Fibroblast of lung (primary cell): Measurements from ENCODE around the gene PRPF8. TPM values are rescaled to one million over a fixed set of nuclear protein-coding genes. Genes with fewer than 3 reads are reported as not detected.
"Not testable (repeated sequence)": the region's sequence is repeated elsewhere in the genome, so short reads cannot be mapped to it uniquely, and the experiment has no call there.

Source experiments
- DNase-seq, 2 donors: peaks; one replicate each; pipeline versions ENCODE4 v3.0.0 to v3.0.0-alpha.2; 2010; ENCODE audit warnings: low read depth in 2 of 2
- H2AFZ ChIP-seq: 2 replicates; pipeline ENCODE4 v1.5.1; 2012; ENCODE audit warnings: low read length, control low read depth, inconsistent platforms
- H3K27ac ChIP-seq: 2 replicates; pipeline ENCODE4 v1.5.1; 2011; ENCODE audit warnings: low read length, control low read depth; ENCODE audit not compliant: insufficient read depth
- H3K27me3 ChIP-seq: 2 replicates; pipeline ENCODE4 v1.5.1; 2011; ENCODE audit warnings: mild to moderate bottlenecking, low read length; ENCODE audit not compliant: control insufficient read depth, insufficient read depth
- H3K36me3 ChIP-seq: 2 replicates; pipeline ENCODE4 v1.5.1; 2011; ENCODE audit warnings: low read length; ENCODE audit not compliant: control insufficient read depth, insufficient read depth
- H3K4me1 ChIP-seq: 2 replicates; pipeline ENCODE4 v1.5.1; 2011; ENCODE audit warnings: low read length; ENCODE audit not compliant: control insufficient read depth, insufficient read depth; ENCODE audit errors: extremely low read depth
- H3K4me2 ChIP-seq: 2 replicates; pipeline ENCODE4 v1.5.1; 2011; ENCODE audit warnings: low read length, control low read depth; ENCODE audit not compliant: insufficient read depth; ENCODE audit errors: extremely low read depth
- H3K4me3 ChIP-seq, 4 experiments: fragments of 200-600 bp in 1 of 4; sonication (generic) in 1 of 4; replicated peaks in 1 of 4; 2 replicates each; pipeline ENCODE4 v1.5.1; 2011 to 2016; ENCODE audit warnings: low read length in 4 of 4, low read depth in 3 of 4, mild to moderate bottlenecking in 3 of 4, control low read depth in 2 of 4, inconsistent platforms in 1 of 4, mixed read lengths in 1 of 4; ENCODE audit not compliant: insufficient read depth in 1 of 4; ENCODE audit errors: control extremely low read depth in 1 of 4
- H3K79me2 ChIP-seq: 2 replicates; pipeline ENCODE4 v1.5.1; 2012; ENCODE audit warnings: mild to moderate bottlenecking, low read length, inconsistent platforms; ENCODE audit not compliant: control insufficient read depth, insufficient read depth
- H3K9ac ChIP-seq: 2 replicates; pipeline ENCODE4 v1.5.1; 2011; ENCODE audit warnings: mild to moderate bottlenecking, low read length, control low read depth; ENCODE audit not compliant: insufficient read depth
- H3K9me3 ChIP-seq: 2 replicates; pipeline ENCODE4 v1.5.1; 2012; ENCODE audit warnings: low read depth, low read length; ENCODE audit not compliant: control insufficient read depth, insufficient read depth
- H4K20me1 ChIP-seq: 2 replicates; pipeline ENCODE4 v1.5.1; 2011; ENCODE audit warnings: low read length; ENCODE audit not compliant: control insufficient read depth, insufficient read depth; ENCODE audit errors: extremely low read depth
- CTCF ChIP-seq, 2 donors: IDR thresholded peaks in 1 of 2; conservative IDR thresholded peaks in 1 of 2; 1 replicate in 1 of 2; 2 replicates in 1 of 2; pipeline ENCODE4 v1.5.1; 2011 to 2012; ENCODE audit warnings: low read length in 2 of 2, control low read depth in 1 of 2, inconsistent platforms in 1 of 2, low read depth in 1 of 2, mild to moderate bottlenecking in 1 of 2
- EZH2 ChIP-seq: IDR thresholded peaks from 2 replicates; pipeline ENCODE4 v1.5.1; 2012; ENCODE audit warnings: low read length, control low read depth, mild to moderate bottlenecking; ENCODE audit errors: missing control alignments
- polyA plus RNA-seq, 2 donors: library from polyadenylated mRNA; depleted of rRNA in 1 of 2; stranded (reverse) in 1 of 2; unstranded in 1 of 2; fragments of >200 nt; gene quantifications; 2 replicates each; pipeline ENCODE4 v1.2.1, GENCODE V29; 2011 to 2012; ENCODE audit warnings: missing spikeins in 1 of 2
- total RNA-seq: library from RNA; depleted of rRNA; stranded (reverse); fragments of >200 nt; gene quantifications from 2 replicates; pipeline ENCODE4 v1.2.1, GENCODE V29; 2014

PRPF8 gene
- total and polyA plus RNA-seq, 2 donors (not counting 1 experiment from before 2014, with no cell fraction given), result 88.9 to 122 TPM

- Histone ChIP-seq H3K9me3 (no peaks in the 10 kb centered on the region), H3K79me2 (peaks cover 29% of the 10 kb centered on the region), H3K27ac (no peak overlapping the region), H3K27me3 (no peaks in the 10 kb centered on the region), H4K20me1 (peaks cover 12% of the 10 kb centered on the region), H3K9ac (peak overlapping the region; percentile 84), H3K36me3 (peaks cover 26% of the 10 kb centered on the region), H3K4me1 (peaks cover 19% of the 10 kb centered on the region), H2AFZ (no peak overlapping the region), H3K4me2 (peak overlapping the region; percentile 87), H3K4me3 (peak overlapping the region in 3 of 4 experiments; percentile 38 to 76 (median 56))
- peak in 1 of 2 donors; percentile 29 for DNase-seq
- TF ChIP-seq CTCF (conservative IDR thresholded peaks at IDR 0.05 in 1 of 2, IDR thresholded peaks at IDR 0.05 in 1 of 2; ENCODE audit: low read depth in 1 of 2, low read length in 2 of 2) (no peak), EZH2 (no peak)
Measured at GRCh38 chr17:1709403-1709951, 24.8 kb upstream of the PRPF8 start.

GRCh38 chr17:1708791-1709346, 24.2 kb upstream of the PRPF8 start:
- not testable (repeated sequence) for H3K27ac ChIP-seq, H3K27me3 ChIP-seq, H2AFZ ChIP-seq, H3K4me2 ChIP-seq, H4K20me1 ChIP-seq, H3K9me3 ChIP-seq, H3K4me3 ChIP-seq, H3K9ac ChIP-seq, DNase-seq
- Histone ChIP-seq H3K4me1 (peaks cover 17% of the 10 kb centered on the region), H3K79me2 (peaks cover 23% of the 10 kb centered on the region), H3K36me3 (peaks cover 21% of the 10 kb centered on the region)

- Histone ChIP-seq H3K36me3 (peaks cover 6% of the 10 kb centered on the region), H3K4me2 (no peak overlapping the region)
Measured at GRCh38 chr17:1707107-1707506, 22.4 kb upstream of the PRPF8 start.

More at GRCh38 chr17:1707107-1707506, 22.4 kb upstream of the PRPF8 start:
- Histone ChIP-seq H4K20me1 (peaks cover under 1% of the 10 kb centered on the region), H3K27ac (no peak overlapping the region), H2AFZ (no peak overlapping the region), H3K79me2 (peaks cover 6% of the 10 kb centered on the region), H3K9me3 (no peaks in the 10 kb centered on the region), H3K27me3 (no peaks in the 10 kb centered on the region), H3K4me3 (no peak overlapping the region), H3K9ac (no peak overlapping the region), H3K4me1 (no peaks in the 10 kb centered on the region)
- DNase-seq, result no peak
- TF ChIP-seq CTCF (conservative IDR thresholded peaks at IDR 0.05 in 1 of 2, IDR thresholded peaks at IDR 0.05 in 1 of 2; ENCODE audit: low read depth in 1 of 2, low read length in 2 of 2) (no peak), EZH2 (no peak)
